Mesothelial cell of epicardium (in vitro differentiated cells): ENCODE results near the gene ADSS1. TPM values are rescaled to one million over a fixed set of nuclear protein-coding genes. Genes with fewer than 3 reads are reported as not detected.

Experiments
- DNase-seq, 2 experiments: peaks; one replicate each; pipeline ENCODE4 v3.0.0; 2021; ENCODE audit warnings: low spot score in 2 of 2; ENCODE audit not compliant: unreplicated experiment in 2 of 2
- H3K27ac Mint-ChIP-seq: 2 replicates; pipeline ENCODE4 v1.8.0; 2021; ENCODE audit warnings: mixed read lengths
- H3K27me3 Mint-ChIP-seq: 2 replicates; pipeline ENCODE4 v1.8.0; 2021; ENCODE audit warnings: low read depth, mixed read lengths
- H3K36me3 Mint-ChIP-seq: 2 replicates; pipeline ENCODE4 v1.8.0; 2021; ENCODE audit warnings: mixed read lengths
- H3K4me1 Mint-ChIP-seq: 2 replicates; pipeline ENCODE4 v1.8.0; 2021; ENCODE audit warnings: mixed read lengths
- H3K4me3 Mint-ChIP-seq: 2 replicates; pipeline ENCODE4 v1.8.0; 2021; ENCODE audit warnings: mild to moderate bottlenecking, moderate library complexity, mixed read lengths
- H3K9me3 Mint-ChIP-seq: 2 replicates; pipeline ENCODE4 v1.8.0; 2021; ENCODE audit warnings: mixed read lengths
- CTCF ChIP-seq: fragments of 200-600 bp; sonication (generic); IDR thresholded peaks from one replicate; pipeline ENCODE4 v1.5.0; 2021; ENCODE audit warnings: antibody characterized with exemption; ENCODE audit not compliant: unreplicated experiment
- total RNA-seq: library from RNA; stranded (reverse); gene quantifications from 3 replicates; pipeline ENCODE4 v1.2.1, GENCODE V29; 2021

Gene ADSS1
- total RNA-seq, 1 donor from 2014 or later, result 17.1 TPM

- no peak overlapping the region for H3K4me3 Mint-ChIP-seq
- no peak for TF ChIP-seq CTCF
- no peaks in the 10 kb centered on the region for H3K9me3 Mint-ChIP-seq
- peaks cover 19% of the 10 kb centered on the region for H3K36me3 Mint-ChIP-seq
- peaks cover 11% of the 10 kb centered on the region for H3K4me1 Mint-ChIP-seq
- no peaks in the 10 kb centered on the region for H3K27me3 Mint-ChIP-seq
- H3K27ac Mint-ChIP-seq, result no peak overlapping the region
- no peak for DNase-seq
Observed at GRCh38 chr14:104700747-104701217, 23.2 kb upstream of the ADSS1 start.

DNA sequence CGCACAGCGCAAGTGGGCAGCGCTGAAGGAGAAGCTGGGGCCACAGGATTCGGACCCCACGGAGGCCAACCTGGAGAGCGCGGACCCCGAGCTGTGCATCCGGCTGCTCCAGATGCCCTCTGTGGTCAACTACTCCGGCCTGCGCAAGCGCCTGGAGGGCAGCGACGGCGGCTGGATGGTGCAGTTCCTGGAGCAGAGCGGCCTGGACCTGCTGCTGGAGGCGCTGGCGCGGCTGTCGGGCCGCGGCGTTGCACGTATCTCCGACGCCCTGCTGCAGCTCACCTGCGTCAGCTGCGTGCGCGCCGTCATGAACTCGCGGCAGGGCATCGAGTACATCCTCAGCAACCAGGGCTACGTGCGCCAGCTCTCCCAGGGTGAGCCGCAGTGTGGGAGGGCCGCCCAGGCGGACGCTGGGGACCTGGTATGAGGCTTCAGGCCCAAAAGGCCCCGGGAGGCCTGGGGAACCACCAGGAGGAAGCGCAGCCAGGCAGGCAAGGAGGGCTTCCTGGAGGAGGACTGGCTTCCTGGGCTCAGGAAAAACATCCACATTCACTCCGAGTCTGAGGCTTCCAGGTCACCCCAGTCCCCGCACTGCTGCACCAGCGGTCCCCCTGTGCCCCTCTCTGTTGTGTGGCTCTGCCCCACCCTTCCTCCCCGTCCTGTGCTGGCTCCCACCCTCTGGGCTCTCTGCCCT lies 22.5 kb upstream of the ADSS1 start:
- H3K27ac Mint-ChIP-seq, result no peak overlapping the region
- DNase-seq, result no peak
- H3K27me3 Mint-ChIP-seq, result no peaks in the 10 kb centered on the region
- peaks cover 11% of the 10 kb centered on the region for H3K4me1 Mint-ChIP-seq
- H3K36me3 Mint-ChIP-seq, result peaks cover 15% of the 10 kb centered on the region
- TF ChIP-seq CTCF, result no peak
- no peak overlapping the region for H3K4me3 Mint-ChIP-seq
- H3K9me3 Mint-ChIP-seq, result no peaks in the 10 kb centered on the region

DNA sequence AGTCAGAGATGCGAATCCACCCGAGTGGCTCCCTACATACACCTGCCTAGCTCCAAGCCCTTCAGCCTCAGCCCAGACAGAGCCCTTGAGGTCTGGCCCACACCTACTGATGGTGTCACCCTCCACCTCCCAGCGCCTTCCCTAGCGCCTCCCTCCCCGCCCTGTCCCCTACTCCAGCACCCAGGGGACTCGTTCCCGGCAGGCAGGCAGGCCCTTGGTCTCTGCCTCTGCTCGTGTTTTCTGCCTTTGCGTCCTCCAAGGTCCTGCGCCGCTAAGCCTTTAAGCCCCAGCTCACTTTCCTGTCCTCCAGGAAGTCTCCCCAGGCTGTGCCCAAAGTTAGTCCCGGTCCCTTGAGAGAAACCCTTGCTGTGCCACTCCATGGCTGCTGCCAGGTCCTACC lies 21.9 kb upstream of the ADSS1 start:
- H3K4me3 Mint-ChIP-seq, result no peak overlapping the region
- no peak for TF ChIP-seq CTCF
- no peak overlapping the region for H3K27ac Mint-ChIP-seq
- H3K36me3 Mint-ChIP-seq, result peaks cover 15% of the 10 kb centered on the region
- no peaks in the 10 kb centered on the region for H3K27me3 Mint-ChIP-seq
- no peak for DNase-seq
- H3K4me1 Mint-ChIP-seq, result peaks cover 11% of the 10 kb centered on the region
- no peaks in the 10 kb centered on the region for H3K9me3 Mint-ChIP-seq

GRCh38 chr14:104702673-104703072 lies 21.4 kb upstream of the ADSS1 start:
- H3K36me3 Mint-ChIP-seq, result peaks cover 15% of the 10 kb centered on the region
- no peak for DNase-seq
- no peak for TF ChIP-seq CTCF
- H3K4me1 Mint-ChIP-seq, result peaks cover 8% of the 10 kb centered on the region
- no peaks in the 10 kb centered on the region for H3K9me3 Mint-ChIP-seq
- H3K27ac Mint-ChIP-seq, result no peak overlapping the region
- H3K27me3 Mint-ChIP-seq, result no peaks in the 10 kb centered on the region
- H3K4me3 Mint-ChIP-seq, result no peak overlapping the region

DNA sequence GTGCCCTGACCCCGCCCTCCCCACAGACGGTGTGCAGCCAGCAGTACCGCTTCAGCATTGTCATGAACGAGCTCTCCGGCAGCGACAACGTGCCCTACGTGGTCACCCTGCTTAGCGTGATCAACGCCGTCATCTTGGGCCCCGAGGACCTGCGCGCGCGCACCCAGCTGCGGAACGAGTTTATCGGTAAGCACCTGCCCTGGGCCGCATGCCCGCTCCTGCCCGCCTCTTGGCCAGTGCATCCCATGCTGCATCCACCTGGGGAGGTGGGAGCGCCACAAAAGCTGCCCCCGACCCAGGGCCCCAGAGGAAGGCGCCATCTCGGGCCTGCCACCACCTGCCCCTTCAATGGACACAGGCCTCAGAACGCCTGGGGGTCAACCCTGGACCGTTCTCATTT lies 20.8 kb upstream of the ADSS1 start:
- Mint-ChIP-seq H3K4me3 (no peak overlapping the region), H3K4me1 (peaks cover 3% of the 10 kb centered on the region), H3K36me3 (peaks cover 15% of the 10 kb centered on the region), H3K9me3 (no peaks in the 10 kb centered on the region), H3K27me3 (no peaks in the 10 kb centered on the region), H3K27ac (no peak overlapping the region)
- no peak for DNase-seq
- no peak for TF ChIP-seq CTCF
